GM12891 (cell line): Measurements from ENCODE around the gene AEBP1.

Source experiments
- PAX5 ChIP-seq: IDR thresholded peaks from 2 replicates; pipeline ENCODE4 v1.6.1; 2011; ENCODE audit warnings: low read length, moderate library complexity, mild to moderate bottlenecking; ENCODE audit not compliant: insufficient read depth, severe bottlenecking
- POLR2A ChIP-seq: IDR thresholded peaks from 2 replicates; pipeline ENCODE4 v1.6.1; 2011; ENCODE audit warnings: low read depth, low read length, control low read depth
- POLR2AphosphoS5 ChIP-seq: IDR thresholded peaks from 2 replicates; pipeline ENCODE4 v1.6.1; 2011; ENCODE audit warnings: low read depth, low read length, control low read depth
- TAF1 ChIP-seq: IDR thresholded peaks from 2 replicates; pipeline ENCODE4 v1.6.1; 2011; ENCODE audit warnings: low read depth, low read length, control low read depth

GRCh38 chr7:44131173-44132029, 27.3 kb downstream of the AEBP1 start:
- TF ChIP-seq PAX5 (no peak), POLR2A (no peak), POLR2AphosphoS5 (no peak), TAF1 (no peak)
